Urinary bladder (tissue), 4 donors: ENCODE results near the gene BIN1. TPM values are rescaled to one million over a fixed set of nuclear protein-coding genes. Genes with fewer than 3 reads are reported as not detected.

Source experiments
- DNase-seq: peaks from one replicate; pipeline ENCODE4 v3.0.0-alpha.2; 2015; ENCODE audit errors: extremely low spot score
- H3K27ac ChIP-seq: one replicate; pipeline ENCODE4 v1.5.1; 2013; ENCODE audit warnings: low read depth, mild to moderate bottlenecking, moderate library complexity
- H3K36me3 ChIP-seq: one replicate; pipeline ENCODE4 v1.6.1; 2013; ENCODE audit warnings: mild to moderate bottlenecking, moderate library complexity; ENCODE audit not compliant: insufficient read depth
- H3K4me1 ChIP-seq: one replicate; pipeline ENCODE4 v1.6.1; 2013; ENCODE audit warnings: mild to moderate bottlenecking, moderate library complexity; ENCODE audit not compliant: insufficient read depth
- H3K4me3 ChIP-seq: one replicate; pipeline ENCODE4 v1.5.1; 2013; ENCODE audit warnings: low read depth, low read length
- WGBS: extraction: QIAGEN DNeasy Blood & Tissue Kit; methylation state at CpG from one replicate; pipeline ENCODE4 v1.1.7; 2013; 5-methylcytosine and 5-hydroxymethylcytosine counted together
- polyA plus RNA-seq: library from polyadenylated mRNA; stranded (reverse); fragments of 200-250 nt; gene quantifications from one replicate; pipeline ENCODE4 v1.2.3, GENCODE V29; 2013
- total RNA-seq: library from RNA; depleted of rRNA; stranded (reverse); fragments of >200 nt; gene quantifications from one replicate; pipeline ENCODE4 v1.2.3, GENCODE V29; 2014
- donor health status: healthy with polysubstance abuse.
- donor health status: healthy.

The BIN1 gene
- total and polyA plus RNA-seq, 2 donors: 72.9 to 149 TPM

GRCh38 chr2:127047716-127048617 lies 59.0 kb downstream of the BIN1 start:
- Histone ChIP-seq H3K36me3 (no peaks in the 10 kb centered on the region), H3K4me3 (no peak overlapping the region), H3K4me1 (no peaks in the 10 kb centered on the region), H3K27ac (no peak overlapping the region)
- 91% methylated on average over 38 of the region's 38 CpGs for WGBS
- no peak for DNase-seq

GRCh38 chr2:127047054-127047453 lies 59.9 kb downstream of the BIN1 start:
- Histone ChIP-seq H3K36me3 (no peaks in the 10 kb centered on the region), H3K27ac (no peak overlapping the region), H3K4me3 (no peak overlapping the region), H3K4me1 (no peaks in the 10 kb centered on the region)
- no peak for DNase-seq
- 95% methylated on average over 8 of the region's 8 CpGs for WGBS

- no peaks in the 10 kb centered on the region for H3K36me3 ChIP-seq
- H3K27ac ChIP-seq: no peak overlapping the region
- no peak overlapping the region for H3K4me3 ChIP-seq
- H3K4me1 ChIP-seq: no peaks in the 10 kb centered on the region
- WGBS: 73% methylated on average over 3 of the region's 3 CpGs
- no peak for DNase-seq
Observed at GRCh38 chr2:127046579-127046978, 60.4 kb downstream of the BIN1 start.

GRCh38 chr2:127045792-127046501 lies 61.0 kb downstream of the BIN1 start:
- Histone ChIP-seq H3K36me3 (no peaks in the 10 kb centered on the region), H3K4me1 (no peaks in the 10 kb centered on the region), H3K4me3 (no peak overlapping the region), H3K27ac (no peak overlapping the region)
- no peak for DNase-seq
- 50% methylated on average over 20 of the region's 20 CpGs for WGBS

- Histone ChIP-seq H3K4me3 (no peak overlapping the region), H3K36me3 (no peaks in the 10 kb centered on the region), H3K4me1 (no peaks in the 10 kb centered on the region), H3K27ac (no peak overlapping the region)
- 66% methylated on average over 20 of the region's 20 CpGs for WGBS
- no peak for DNase-seq
Observed at GRCh38 chr2:127044977-127045661, 61.8 kb downstream of the BIN1 start.

- no peak for DNase-seq
- no peaks in the 10 kb centered on the region for H3K36me3 ChIP-seq
- no peaks in the 10 kb centered on the region for H3K4me1 ChIP-seq
- no peak overlapping the region for H3K27ac ChIP-seq
- 96% methylated on average over 4 of the region's 4 CpGs for WGBS
- H3K4me3 ChIP-seq: no peak overlapping the region
Observed at GRCh38 chr2:127044165-127044718, 62.7 kb downstream of the BIN1 start.

GRCh38 chr2:127043367-127044164 lies 63.4 kb downstream of the BIN1 start:
- no peaks in the 10 kb centered on the region for H3K4me1 ChIP-seq
- no peak overlapping the region for H3K27ac ChIP-seq
- WGBS: 89% methylated on average over 27 of the region's 27 CpGs
- DNase-seq: no peak
- no peaks in the 10 kb centered on the region for H3K36me3 ChIP-seq
- no peak overlapping the region for H3K4me3 ChIP-seq

GRCh38 chr2:127041259-127041970 lies 65.5 kb downstream of the BIN1 start:
- no peaks in the 10 kb centered on the region for H3K36me3 ChIP-seq

GRCh38 chr2:127040169-127040568 lies 66.8 kb downstream of the BIN1 start:
- Histone ChIP-seq H3K4me3 (no peak overlapping the region), H3K27ac (no peak overlapping the region), H3K4me1 (no peaks in the 10 kb centered on the region), H3K36me3 (no peaks in the 10 kb centered on the region)
- no peak for DNase-seq
- 92% methylated on average over 2 of the region's 2 CpGs for WGBS

More at GRCh38 chr2:127041259-127041970, 65.5 kb downstream of the BIN1 start:
- Histone ChIP-seq H3K4me1 (no peaks in the 10 kb centered on the region), H3K4me3 (no peak overlapping the region), H3K27ac (no peak overlapping the region)
- DNase-seq: no peak
- WGBS: 82% methylated on average over 15 of the region's 15 CpGs

GRCh38 chr2:127039387-127040031 lies 67.4 kb downstream of the BIN1 start:
- H3K27ac ChIP-seq: no peak overlapping the region
- H3K36me3 ChIP-seq: no peaks in the 10 kb centered on the region
- H3K4me1 ChIP-seq: no peaks in the 10 kb centered on the region
- H3K4me3 ChIP-seq: no peak overlapping the region
- DNase-seq: no peak
- 96% methylated on average over 14 of the region's 14 CpGs for WGBS

- Histone ChIP-seq H3K27ac (no peak overlapping the region), H3K4me1 (no peaks in the 10 kb centered on the region), H3K4me3 (no peak overlapping the region), H3K36me3 (no peaks in the 10 kb centered on the region)
- DNase-seq: peak; percentile 25
Observed at GRCh38 chr2:127037476-127037875, 69.5 kb downstream of the BIN1 start.
